Skeletal muscle satellite cell (primary cell): ENCODE results near the gene TRPT1.

Source experiments
- H3K27me3 ChIP-seq: 2 replicates; pipeline ENCODE4 v1.7.0; 2013; ENCODE audit warnings: low read length; ENCODE audit not compliant: control insufficient read depth, insufficient read depth
- H3K36me3 ChIP-seq: 2 replicates; pipeline ENCODE4 v1.7.0; 2013; ENCODE audit warnings: mild to moderate bottlenecking, control low read depth, low read length; ENCODE audit not compliant: insufficient read depth
- H3K4me1 ChIP-seq: 2 replicates; pipeline ENCODE4 v1.7.0; 2013; ENCODE audit warnings: low read length; ENCODE audit not compliant: control insufficient read depth, insufficient read depth
- H3K4me2 ChIP-seq: 2 replicates; pipeline ENCODE4 v1.7.0; 2013; ENCODE audit warnings: mild to moderate bottlenecking, low read length
- H3K4me3 ChIP-seq: 2 replicates; pipeline ENCODE4 v1.7.0; 2013; ENCODE audit warnings: low read length
- H3K9ac ChIP-seq: 2 replicates; pipeline ENCODE4 v1.7.0; 2013; ENCODE audit warnings: mild to moderate bottlenecking, low read depth, low read length, moderate library complexity
- H3K9me3 ChIP-seq: replicated peaks from 2 replicates; pipeline ENCODE4 v1.7.0; 2013; ENCODE audit warnings: mild to moderate bottlenecking, control low read depth, low read length

The TRPT1 gene

GRCh38 chr11:64263947-64264317, 37.9 kb upstream of the TRPT1 start:
- H3K4me3 ChIP-seq, result no peak overlapping the region
- peaks cover 74% of the 10 kb centered on the region for H3K36me3 ChIP-seq
- H3K4me1 ChIP-seq, result peaks cover 15% of the 10 kb centered on the region
- no peaks in the 10 kb centered on the region for H3K27me3 ChIP-seq
- no peak overlapping the region for H3K9ac ChIP-seq
- no peaks in the 10 kb centered on the region for H3K9me3 ChIP-seq
- H3K4me2 ChIP-seq, result no peak overlapping the region

- Histone ChIP-seq H3K4me1 (peaks cover 8% of the 10 kb centered on the region), H3K4me3 (no peak overlapping the region), H3K27me3 (no peaks in the 10 kb centered on the region), H3K36me3 (peaks cover 80% of the 10 kb centered on the region), H3K4me2 (no peak overlapping the region), H3K9ac (no peak overlapping the region), H3K9me3 (no peaks in the 10 kb centered on the region)
Measured at GRCh38 chr11:64263021-64263946, 37.3 kb upstream of the TRPT1 start.

GRCh38 chr11:64262271-64263002, 36.5 kb upstream of the TRPT1 start:
- H3K4me1 ChIP-seq, result peaks cover 4% of the 10 kb centered on the region
- H3K36me3 ChIP-seq, result peaks cover 85% of the 10 kb centered on the region
- no peak overlapping the region for H3K9ac ChIP-seq
- H3K27me3 ChIP-seq, result no peaks in the 10 kb centered on the region
- no peaks in the 10 kb centered on the region for H3K9me3 ChIP-seq
- no peak overlapping the region for H3K4me3 ChIP-seq
- H3K4me2 ChIP-seq, result no peak overlapping the region

GRCh38 chr11:64261556-64262080, 35.6 kb upstream of the TRPT1 start:
- Histone ChIP-seq H3K27me3 (no peaks in the 10 kb centered on the region), H3K4me1 (peaks cover 4% of the 10 kb centered on the region), H3K9me3 (no peaks in the 10 kb centered on the region), H3K36me3 (peaks cover 90% of the 10 kb centered on the region), H3K4me3 (no peak overlapping the region), H3K9ac (no peak overlapping the region), H3K4me2 (no peak overlapping the region)

- peaks cover 90% of the 10 kb centered on the region for H3K36me3 ChIP-seq
- H3K27me3 ChIP-seq, result no peaks in the 10 kb centered on the region
- peaks cover 4% of the 10 kb centered on the region for H3K4me1 ChIP-seq
- no peak overlapping the region for H3K4me3 ChIP-seq
- H3K9me3 ChIP-seq, result no peaks in the 10 kb centered on the region
- H3K4me2 ChIP-seq, result no peak overlapping the region
- no peak overlapping the region for H3K9ac ChIP-seq
Measured at GRCh38 chr11:64260147-64260708, 34.2 kb upstream of the TRPT1 start.

- Histone ChIP-seq H3K4me1 (peaks cover 4% of the 10 kb centered on the region), H3K27me3 (no peaks in the 10 kb centered on the region), H3K36me3 (peaks cover 93% of the 10 kb centered on the region), H3K4me2 (no peak overlapping the region), H3K9me3 (no peaks in the 10 kb centered on the region), H3K9ac (no peak overlapping the region), H3K4me3 (no peak overlapping the region)
Measured at GRCh38 chr11:64259533-64260067, 33.6 kb upstream of the TRPT1 start.

- Histone ChIP-seq H3K36me3 (peaks cover 93% of the 10 kb centered on the region), H3K9me3 (no peaks in the 10 kb centered on the region), H3K4me2 (no peak overlapping the region), H3K27me3 (no peaks in the 10 kb centered on the region), H3K4me3 (no peak overlapping the region), H3K4me1 (peaks cover 4% of the 10 kb centered on the region), H3K9ac (no peak overlapping the region)
Measured at GRCh38 chr11:64258946-64259532, 33.1 kb upstream of the TRPT1 start.

- Histone ChIP-seq H3K4me3 (no peak overlapping the region), H3K36me3 (peaks cover 87% of the 10 kb centered on the region), H3K27me3 (no peaks in the 10 kb centered on the region), H3K4me2 (no peak overlapping the region), H3K9me3 (no peaks in the 10 kb centered on the region), H3K4me1 (peaks cover 9% of the 10 kb centered on the region), H3K9ac (no peak overlapping the region)
Measured at GRCh38 chr11:64258356-64258755, 32.4 kb upstream of the TRPT1 start.

GRCh38 chr11:64256300-64256699, 30.3 kb upstream of the TRPT1 start:
- Histone ChIP-seq H3K4me3 (no peak overlapping the region), H3K4me1 (peaks cover 12% of the 10 kb centered on the region), H3K9ac (no peak overlapping the region), H3K27me3 (no peaks in the 10 kb centered on the region), H3K9me3 (no peaks in the 10 kb centered on the region), H3K4me2 (no peak overlapping the region), H3K36me3 (peaks cover 67% of the 10 kb centered on the region)

GRCh38 chr11:64255135-64256128, 29.4 kb upstream of the TRPT1 start:
- H3K4me3 ChIP-seq, result no peak overlapping the region

More at GRCh38 chr11:64255135-64256128, 29.4 kb upstream of the TRPT1 start:
- H3K9me3 ChIP-seq, result no peaks in the 10 kb centered on the region
- peaks cover 58% of the 10 kb centered on the region for H3K36me3 ChIP-seq
- peaks cover 18% of the 10 kb centered on the region for H3K4me1 ChIP-seq
- H3K4me2 ChIP-seq, result no peak overlapping the region
- H3K27me3 ChIP-seq, result no peaks in the 10 kb centered on the region
- no peak overlapping the region for H3K9ac ChIP-seq
